NCI-H2081 (cell line): Measurements from ENCODE around the gene STX16.

Source experiments
- DNase-seq, 2 experiments: peaks; one replicate each; lab custom pipeline; 2025; lab: John Stamatoyannopoulos, UW

Gene STX16

DNA sequence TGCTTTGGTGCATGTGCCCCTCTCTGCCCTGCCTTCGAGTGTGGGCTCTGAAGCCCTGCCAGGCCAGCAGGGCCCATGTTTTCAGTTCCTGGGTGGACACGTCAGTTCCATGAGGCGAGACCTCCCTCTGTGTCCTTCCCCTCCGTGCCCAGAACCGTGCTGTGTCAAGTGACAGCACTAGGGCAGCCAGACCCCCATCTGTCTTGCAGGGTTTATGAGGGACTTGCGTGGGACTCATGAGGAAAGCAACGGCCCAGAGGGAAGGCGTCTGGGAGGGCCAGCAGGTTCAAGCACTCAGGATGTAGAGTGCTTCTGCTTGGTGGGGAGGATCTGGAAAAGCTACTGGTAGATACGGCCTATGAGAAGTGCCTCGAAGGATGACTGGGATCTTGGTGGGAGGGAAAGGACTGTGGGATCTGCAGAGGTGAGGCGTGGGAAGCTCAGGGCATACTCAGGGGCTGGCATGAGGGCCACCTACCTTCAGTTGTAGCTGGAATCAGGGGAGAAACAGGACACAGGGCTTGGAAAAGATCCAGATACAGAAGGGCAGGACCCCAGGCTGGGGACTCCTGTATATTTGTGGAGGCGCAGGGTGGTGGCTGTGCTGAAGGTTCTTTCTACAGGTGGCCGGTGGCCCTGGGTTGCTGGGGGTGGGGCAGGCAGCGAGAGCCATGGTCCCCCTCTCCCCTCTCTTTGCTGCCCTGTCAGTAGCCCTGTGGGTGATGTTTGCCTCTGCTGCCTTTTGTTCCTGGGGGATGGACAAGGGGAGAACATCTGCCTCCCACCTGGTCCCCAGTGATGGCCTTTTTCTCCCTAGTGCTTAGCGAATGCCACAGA lies 47.0 kb downstream of the STX16 start:
- no peak for DNase-seq

DNA sequence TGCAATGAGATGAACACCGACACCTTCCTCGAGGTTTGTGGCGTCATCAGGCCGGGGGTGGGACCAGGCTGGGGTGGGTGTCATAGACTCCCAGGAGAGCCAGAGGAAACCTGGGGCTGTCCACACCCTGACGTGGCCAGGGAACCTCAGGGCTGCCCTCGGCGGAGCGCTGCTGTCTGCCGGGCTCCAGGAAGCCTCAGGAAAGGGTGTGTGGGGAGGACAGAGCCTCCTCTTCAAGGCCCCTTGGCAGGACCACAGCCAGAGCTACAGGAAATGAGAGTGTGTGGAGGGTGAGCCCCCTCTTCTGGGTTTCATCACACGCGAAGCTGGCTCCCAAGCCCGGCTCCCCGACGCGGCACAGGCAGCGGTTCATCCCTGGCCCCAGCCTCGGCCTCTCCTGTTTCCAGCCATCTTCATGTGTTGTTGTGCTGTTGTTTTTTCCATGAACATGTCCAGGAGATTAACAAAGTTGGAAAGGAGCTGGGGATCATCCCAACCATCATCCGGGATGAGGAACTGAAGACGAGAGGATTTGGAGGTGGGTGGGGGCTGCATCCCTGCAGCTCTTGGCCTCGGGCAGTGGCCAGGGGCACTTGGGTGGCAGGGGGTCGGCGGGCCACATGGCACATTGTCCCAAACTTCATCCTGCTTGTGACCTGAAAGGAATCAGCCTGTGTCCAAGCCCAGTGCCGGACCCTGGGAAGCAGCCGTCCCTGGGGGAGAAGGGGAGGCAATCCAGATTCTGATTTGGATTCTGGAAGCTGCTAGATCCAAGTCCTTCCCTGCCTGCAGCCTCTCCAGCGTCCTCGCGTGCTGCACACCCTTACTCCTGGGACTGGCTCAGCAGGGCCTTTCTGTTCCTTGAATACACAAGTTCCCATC lies 47.9 kb downstream of the STX16 start:
- no peak for DNase-seq

DNA sequence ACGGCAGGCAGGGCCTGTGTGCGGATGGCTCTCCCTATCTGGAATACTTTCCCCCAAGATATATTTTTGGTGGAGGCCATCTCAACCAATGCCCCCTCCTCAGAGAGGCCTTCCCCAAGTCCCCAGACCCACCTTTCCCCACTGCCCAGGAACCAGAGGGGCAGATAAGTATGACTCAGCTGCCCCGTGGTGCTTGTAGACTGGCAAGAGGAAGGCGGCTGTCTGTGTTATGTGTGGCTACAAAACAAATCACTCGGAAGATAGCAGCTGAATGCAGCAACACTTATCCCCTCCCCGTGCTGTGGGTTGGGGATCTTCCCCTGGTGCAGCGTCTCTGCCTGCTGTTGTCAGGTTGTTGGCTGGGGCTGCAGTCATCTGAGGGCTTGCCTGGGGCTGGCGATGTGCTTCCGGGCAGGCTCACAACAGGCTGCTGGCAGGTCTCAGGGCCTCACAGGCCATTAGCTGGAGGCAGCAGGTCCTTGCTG lies 48.6 kb downstream of the STX16 start:
- DNase-seq: no peak

DNA sequence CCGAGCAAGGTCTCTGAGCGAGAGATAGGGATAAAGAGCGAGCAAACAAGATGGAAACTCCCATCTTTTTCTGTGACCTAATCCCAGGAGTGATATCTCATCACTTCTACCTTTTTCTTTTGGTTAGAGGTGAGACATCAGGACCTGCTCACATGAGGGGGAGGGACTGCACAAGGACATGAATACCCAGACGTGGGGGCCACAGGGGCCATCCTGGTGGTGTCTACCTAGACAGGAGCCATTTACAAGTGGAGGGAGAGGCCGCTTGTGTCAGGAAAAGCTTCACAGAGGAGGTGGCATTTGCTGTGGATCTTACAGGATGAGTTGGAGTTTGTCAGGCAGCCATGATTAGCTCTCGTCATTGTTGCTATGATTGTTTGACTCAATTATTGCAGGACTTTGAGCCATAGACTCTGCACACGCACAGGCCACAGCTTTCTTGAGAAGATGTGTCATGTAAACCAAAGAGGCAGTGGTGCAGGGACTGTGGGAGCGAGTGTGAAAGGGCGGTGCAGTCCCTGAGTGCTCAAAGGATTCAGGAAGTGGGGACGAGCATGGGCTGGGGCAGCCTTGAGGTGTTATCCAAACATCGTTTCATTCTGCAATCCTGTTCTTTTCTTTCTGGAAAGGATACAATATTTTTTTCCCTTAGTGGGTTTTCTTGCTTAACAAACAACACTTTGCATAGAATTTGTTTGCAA lies 49.2 kb downstream of the STX16 start:
- DNase-seq: no peak

DNA sequence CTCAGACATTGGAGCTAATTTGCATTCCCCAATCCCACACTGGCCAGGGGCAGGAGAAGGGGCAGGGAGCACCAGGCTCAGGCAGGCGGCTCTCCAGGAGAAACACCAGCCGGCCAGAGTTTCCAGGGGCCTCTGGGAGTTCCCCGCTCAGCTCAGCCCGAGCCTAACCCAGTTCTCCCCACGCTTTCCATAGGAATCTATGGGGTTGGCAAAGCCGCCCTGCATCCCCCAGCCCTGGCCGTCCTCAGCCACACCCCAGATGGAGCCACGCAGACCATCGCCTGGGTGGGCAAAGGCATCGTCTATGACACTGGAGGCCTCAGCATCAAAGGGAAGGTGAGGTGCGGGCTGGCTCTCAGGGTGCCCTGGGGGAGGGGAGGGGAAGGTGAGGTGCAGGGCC lies 49.7 kb downstream of the STX16 start:
- DNase-seq: no peak

DNA sequence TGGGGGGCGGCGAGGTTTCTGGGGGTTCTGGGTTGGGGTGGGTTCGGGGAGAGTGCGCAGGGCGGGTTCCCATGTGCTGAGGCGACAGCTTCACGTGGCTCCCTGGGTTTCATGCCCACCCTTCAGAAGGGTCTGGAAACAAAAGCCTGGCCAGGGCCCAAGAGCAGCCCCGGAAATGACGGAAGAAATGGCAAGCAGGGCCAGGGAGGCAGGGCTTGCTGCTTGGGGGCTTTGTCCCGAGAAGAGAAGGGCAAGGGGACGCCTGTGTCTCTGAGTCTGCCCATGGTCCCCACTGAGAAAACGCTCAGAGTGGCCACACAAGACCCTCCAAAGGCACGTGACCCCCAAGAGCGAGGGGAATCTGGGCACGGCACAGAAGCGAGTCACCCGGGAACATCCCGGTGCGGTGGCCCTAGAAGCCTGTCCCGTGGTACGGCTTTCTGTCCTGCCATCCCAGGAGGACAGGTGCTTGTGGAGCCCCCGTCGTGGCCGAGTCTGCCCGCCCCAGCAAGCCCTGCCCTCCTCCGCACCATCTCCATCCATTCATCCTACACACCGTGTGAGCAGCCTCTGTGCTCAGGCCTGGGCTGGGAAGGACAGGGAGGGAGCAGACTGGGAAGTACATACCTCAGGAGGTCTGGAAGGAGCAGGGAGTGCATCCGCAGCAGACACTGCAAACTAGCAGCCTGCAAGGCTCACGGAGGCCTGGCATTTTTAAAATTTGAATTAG lies 50.5 kb downstream of the STX16 start:
- DNase-seq: no peak

DNA sequence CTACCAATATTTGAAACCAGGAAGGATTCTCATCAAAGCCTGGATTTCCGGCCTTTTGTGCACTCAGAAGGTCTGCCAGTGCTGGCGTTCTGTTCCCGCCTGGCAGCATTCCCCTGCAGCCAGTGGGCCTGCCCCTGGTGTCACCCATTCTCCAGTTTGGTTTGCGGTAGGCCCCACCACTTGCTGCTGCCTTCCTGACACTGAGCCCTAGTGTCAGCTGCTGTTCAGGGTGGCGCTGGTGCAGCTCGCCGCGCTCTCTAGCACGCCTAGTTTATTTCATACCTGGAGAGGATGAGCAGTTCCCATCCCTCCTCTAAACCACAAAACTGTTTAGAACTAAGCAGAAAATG lies 51.1 kb downstream of the STX16 start:
- DNase-seq: no peak

DNA sequence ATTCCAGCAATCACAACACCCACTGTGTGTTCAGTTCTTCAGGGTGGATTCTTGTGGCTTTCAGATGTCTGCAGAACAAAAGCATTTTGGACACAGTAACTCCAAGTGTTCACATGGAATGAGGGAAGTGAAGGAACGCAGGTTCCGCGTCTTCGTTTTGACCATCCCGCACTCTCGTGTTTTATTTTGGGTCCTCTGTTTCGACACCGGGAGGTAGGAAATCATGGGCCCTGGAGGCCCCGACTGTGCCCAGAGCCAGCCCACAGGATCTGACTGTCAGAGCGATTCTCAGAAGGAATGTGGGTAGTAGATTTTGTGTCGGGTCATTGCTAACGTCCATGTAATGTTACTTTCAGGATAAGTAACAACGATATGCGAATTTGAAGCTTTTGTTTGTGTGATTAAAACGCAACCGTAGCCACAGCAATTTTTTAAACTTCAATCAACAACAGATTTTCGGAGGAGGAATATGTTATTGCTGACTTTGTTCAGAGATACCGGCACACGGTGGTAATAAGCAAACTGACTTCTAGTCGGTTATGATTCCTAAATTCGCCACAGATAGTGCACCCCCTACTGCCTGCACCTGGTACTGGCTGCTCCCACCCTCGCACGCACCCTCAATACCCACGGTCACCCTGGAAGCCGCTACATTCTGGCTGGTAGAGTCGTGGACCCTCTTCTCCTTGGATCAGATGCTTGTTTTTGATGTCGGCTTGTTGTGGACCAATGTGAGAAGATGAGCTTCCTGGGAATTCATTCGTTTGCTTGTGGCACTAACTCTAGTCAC lies 52.0 kb downstream of the STX16 start:
- DNase-seq: no peak

DNA sequence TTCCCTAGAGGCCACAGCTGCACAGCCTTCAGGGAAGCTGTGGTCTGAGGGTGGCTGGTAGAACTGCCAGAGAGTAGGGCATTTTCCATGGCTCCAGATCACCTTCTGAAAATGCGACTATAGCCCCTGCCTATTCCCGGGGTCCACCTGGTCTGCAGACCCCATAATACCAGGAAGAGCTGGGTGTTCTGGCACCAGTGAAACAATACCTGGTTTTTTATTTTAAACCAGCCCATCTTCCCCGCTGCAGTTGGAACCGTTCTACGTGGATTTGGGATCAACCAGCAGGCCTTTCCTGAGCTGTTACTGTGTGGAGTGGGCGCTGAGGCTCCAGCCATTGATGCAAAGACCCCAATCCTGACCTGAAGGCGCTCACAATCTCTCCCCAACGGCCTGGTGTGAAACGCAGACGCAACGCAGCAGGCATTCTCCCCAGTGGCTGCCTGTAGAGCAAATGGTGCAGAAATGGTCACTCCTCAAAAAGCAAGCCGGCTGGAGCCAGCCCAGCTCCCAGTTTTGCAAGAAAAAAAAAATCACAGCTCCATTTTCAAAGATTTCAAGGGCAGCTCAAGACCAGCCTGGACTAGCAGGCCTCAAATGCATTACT lies 52.8 kb downstream of the STX16 start:
- DNase-seq: no peak

DNA sequence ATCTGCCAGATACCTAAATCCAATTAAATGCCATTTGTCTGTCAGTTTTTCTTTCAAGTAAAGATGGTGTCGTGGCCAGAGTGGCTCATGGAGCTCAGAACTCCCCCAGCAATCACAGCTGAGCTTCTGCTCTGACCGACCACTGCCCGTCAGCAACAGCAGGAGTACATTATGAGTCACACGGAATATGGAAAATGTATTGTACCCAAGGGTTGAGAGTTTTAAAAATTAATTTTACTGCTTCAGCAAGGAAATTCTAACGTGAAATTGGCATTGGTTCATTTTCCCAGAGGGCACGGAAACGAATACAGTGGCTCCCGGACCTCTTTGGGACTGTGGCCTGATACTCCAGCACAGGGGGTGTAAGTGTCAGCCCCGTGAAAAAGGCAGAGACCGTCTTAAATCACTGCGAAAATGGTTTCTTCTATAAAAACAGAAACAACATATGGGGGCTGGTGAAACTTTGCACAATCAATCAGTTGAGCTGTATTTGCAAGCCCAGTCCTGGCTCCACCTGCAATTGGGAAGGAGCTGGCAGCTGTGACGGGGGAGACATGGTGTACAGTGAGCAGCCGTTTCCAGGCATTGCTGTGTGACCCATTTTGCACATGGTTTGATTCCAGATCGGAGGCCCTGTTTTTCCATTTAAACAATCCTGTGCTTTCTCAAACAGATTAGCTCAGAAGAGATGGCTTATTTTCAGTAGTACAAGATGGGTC lies 54.3 kb downstream of the STX16 start:
- DNase-seq: no peak

DNA sequence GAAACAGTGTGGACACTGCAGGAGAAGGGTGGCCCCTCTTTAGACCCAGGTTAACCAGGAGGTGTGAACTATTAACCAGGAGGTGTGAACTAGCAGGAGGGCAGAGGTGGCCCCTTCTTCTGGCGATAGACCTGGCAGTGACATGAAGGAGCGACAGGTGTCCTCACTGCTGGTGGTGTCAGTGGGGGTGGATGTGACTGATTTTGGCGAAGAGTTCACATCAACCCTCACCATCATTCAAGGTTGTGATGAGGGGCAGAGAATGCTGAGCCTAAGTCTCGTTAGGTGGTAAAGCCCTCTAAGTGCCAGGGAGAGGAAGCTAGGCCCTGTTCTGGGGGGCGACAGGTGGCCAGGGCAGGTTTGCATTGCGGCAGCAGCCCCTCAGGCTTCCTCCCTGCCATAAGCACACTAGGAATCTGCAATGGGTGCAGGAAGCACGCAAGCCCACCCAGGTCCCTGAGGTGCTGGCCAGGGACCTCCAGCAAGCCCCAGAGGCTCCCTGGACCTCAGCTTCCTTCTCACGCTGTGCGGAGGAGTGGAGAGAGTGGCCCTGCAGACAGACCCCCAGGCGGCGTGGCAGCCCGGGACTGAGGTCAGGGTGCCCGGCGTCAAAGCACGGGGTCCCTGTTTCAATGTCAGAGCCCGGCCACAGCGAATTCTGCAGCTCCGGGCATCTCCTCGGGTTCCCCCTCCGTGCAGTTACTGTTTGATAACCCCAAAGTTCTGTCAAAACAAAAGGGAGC lies 55.2 kb downstream of the STX16 start:
- no peak for DNase-seq

DNA sequence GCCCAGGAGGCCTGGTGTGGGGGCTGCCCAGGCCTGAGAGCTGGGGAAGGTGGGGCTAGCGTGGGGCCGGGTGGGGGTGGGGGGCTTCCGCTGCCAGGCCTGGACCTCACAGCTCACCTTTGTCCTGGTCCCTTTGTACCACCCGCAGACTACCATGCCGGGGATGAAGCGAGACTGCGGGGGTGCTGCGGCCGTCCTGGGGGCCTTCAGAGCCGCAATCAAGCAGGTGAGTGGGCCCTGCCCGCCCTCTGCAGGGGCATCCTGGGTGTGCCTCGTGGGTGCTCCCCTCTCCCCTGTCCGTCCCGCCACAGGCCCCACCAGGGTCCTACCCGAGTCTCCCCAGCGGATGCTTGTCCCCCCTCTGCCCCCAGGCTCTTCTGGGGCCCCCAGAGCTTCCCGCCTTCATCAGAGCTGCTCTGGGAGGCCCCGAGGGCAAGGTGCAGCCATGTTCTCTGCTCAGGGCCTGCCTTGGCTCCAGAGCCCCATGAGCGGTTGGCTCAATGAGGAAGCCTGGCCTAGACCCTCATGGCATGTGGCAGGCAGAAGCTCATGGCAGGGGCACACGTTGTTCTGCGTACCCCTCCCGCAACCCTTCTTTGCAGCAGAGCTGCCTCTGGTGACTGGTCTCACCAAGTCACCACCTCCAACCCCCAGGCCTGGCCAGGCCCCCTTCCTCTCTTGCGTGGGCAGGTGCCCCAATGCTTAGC lies 56.0 kb downstream of the STX16 start:
- DNase-seq: no peak

DNA sequence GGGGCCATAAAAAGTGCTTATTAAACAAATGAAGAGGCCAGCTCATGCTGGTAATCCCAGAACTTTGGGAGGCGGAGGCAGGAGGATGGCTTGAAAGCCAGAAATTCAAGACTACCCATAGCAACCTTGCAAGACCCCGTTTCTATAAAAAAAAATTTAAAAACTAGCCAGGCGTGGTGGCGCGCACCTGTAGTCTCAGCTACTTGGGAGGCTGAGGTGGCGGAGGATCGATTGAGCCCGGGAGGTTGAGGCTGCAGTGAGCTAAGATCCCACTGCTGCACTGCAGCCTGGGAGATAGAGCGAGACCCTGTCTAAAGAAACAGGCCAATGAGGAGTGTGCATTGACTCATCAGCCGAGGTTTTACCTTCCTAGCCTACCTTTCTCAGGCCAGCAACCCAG lies 56.7 kb downstream of the STX16 start:
- DNase-seq: no peak

DNA sequence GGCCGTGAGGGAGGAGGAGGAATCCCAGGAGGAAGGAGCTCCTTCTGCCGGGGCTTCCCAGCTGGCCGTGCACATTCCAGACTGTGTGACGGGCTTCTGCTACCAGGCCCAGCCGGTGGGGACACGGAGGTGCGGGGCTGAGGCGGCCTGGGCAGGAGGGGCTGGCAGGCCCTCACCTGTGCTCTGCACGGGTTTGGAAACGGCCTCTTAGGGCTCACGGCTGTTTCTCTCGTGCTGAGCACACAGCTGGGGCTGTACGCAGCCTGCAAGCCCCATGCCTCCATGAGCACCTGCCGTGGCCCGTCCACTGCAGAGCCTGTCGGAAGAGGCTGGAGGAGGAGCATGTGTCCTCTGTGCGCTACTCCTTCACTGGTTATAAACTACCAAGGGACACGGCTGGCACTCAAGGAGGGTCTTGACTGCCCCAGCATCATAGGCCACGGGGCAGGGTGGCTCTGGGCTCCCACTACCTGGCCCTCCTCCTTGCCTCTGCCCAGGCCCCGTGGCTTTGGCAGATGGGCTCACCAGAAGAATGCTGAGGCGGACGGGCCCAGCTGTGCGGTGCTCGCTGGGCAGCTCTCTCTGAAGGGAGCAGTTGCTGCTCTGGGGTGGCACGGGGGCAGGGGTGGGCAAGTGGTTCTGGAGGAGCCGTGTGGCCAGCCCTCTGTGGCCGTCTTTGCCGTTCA lies 57.3 kb downstream of the STX16 start:
- DNase-seq: no peak

DNA sequence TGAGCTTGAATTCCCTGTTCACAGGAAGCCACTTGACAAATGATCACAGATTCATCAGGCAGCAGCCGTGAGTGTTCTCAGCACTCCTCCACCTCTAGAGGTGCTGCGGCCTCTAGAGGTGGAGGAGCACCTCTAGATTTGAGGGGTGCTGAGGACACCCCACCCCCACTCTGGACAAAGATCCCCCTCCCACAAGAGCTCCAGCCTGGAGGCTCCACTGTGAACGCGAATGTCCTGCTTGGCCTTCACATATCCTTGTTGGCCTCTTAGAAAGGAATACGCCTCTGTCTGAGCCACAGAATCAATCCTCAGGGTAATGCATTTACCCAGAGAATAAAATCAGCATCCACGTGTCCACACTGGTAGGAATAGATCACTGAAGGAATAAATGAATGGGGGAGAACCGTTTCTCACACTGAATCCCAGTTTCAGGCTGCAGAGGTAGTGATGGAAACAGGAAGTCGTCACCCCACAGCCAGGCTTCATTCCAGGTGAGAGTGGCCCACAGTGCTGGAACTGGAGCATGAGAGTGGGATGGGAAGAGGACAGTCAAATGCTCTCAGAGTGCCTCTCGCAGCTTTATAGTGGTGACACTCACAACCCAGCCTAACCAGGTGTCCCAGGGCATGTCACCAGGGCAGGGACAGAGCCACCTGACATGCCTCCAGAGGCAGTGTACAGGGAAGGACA lies 58.1 kb downstream of the STX16 start:
- no peak for DNase-seq

DNA sequence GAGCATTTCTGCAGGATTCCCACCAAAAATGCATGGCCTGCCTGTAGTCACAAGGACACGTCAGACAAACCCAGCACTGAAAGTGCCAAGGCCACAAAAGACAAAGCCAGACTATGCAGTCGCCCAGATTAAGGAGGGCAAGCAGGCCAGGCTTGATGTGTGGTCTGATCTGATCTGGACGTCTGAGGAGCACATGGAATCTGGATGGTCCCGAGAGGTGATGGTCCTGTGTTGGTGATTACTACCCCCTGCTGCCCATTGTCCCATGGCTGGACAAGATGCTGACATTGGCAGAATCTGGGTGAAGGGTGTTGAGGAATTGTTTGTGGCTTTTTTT lies 58.6 kb downstream of the STX16 start:
- DNase-seq: no peak

DNA sequence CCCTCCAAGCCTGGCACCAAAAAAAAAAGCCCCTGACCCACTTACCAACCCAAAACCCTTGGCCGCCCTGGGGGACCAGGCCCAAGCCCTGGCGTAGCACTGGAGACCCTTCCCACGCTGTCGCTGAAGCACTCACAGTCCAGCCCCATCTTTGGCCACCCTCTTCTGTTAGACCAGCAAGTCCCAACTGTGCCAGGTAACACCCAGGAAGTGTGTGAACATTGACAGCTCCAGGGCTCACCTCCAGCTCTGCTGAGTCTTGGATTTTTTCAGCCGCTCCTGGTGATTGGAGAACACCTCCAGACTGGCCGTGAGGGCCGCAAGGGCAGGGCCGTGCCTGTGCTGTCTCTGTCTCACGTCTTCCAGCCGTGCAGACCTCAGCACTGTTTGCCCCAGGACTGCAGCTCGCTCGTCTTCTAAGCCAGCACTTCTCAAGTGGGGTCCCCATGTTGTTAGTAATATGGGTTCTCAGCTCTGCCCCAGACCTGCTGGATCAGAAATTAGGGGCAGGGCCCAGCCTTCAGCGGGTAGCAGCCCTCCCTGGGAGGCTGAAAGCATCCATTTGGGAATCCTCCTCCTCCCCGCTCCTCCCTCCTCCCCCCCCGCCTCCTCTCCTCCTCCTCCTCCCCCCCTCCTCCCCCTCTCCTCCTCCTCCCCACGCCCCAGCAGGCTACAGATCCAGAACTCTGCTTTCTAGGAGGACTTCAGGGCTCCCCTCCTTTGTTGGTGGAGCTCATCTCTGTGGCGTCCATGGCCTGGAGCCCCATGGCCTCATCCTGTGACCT lies 59.6 kb downstream of the STX16 start:
- no peak for DNase-seq
